Psoas muscle (tissue), 8 donors: ENCODE data around the gene DNMT3L. TPM values are rescaled to one million over a fixed set of nuclear protein-coding genes. Genes with fewer than 3 reads are reported as not detected.
"Not testable (repeated sequence)": the region's sequence is repeated elsewhere in the genome, so short reads cannot be mapped to it uniquely, and the experiment has no call there.

Source experiments
- ATAC-seq, 4 donors: fragments of 200-7000 bp; cut with Tn5 transposase; one replicate each; pipeline ENCODE4 v1.9.1; 2020; ENCODE audit warnings: moderate library complexity in 3 of 4, mild to moderate bottlenecking in 2 of 4
- DNase-seq, 2 donors: peaks; one replicate each; pipeline ENCODE4 v3.0.0-alpha.2; 2020
- H3K27ac ChIP-seq: fragments of 200-600 bp; one replicate; pipeline ENCODE4 v1.8.0; 2022
- H3K27me3 ChIP-seq, 3 donors: fragments of 200-600 bp in 1 of 3; one replicate each; pipeline versions ENCODE4 v1.6.1 to v1.8.0; 2013 to 2022; ENCODE audit warnings: low read length in 2 of 3, mild to moderate bottlenecking in 2 of 3, moderate library complexity in 1 of 3; ENCODE audit not compliant: insufficient read depth in 3 of 3
- H3K36me3 ChIP-seq, 2 donors: fragments of 200-600 bp in 1 of 2; one replicate each; pipeline versions ENCODE4 v1.6.1 to v1.8.0; 2013 to 2022; ENCODE audit warnings: low read depth in 1 of 2, mild to moderate bottlenecking in 1 of 2, moderate library complexity in 1 of 2; ENCODE audit not compliant: insufficient read depth in 1 of 2
- H3K4me1 ChIP-seq: fragments of 200-600 bp; one replicate; pipeline ENCODE4 v1.8.0; 2022
- H3K4me3 ChIP-seq: fragments of 200-600 bp; one replicate; pipeline ENCODE4 v1.8.0; 2022; ENCODE audit warnings: mild to moderate bottlenecking
- H3K9me3 ChIP-seq: fragments of 200-600 bp; one replicate; pipeline ENCODE4 v1.8.0; 2022
- WGBS, 3 donors: extraction: QIAGEN DNeasy Blood & Tissue Kit; methylation state at CpG; one replicate each; pipeline versions ENCODE4 v1.1.6 to v1.1.7; 2013; 5-methylcytosine and 5-hydroxymethylcytosine counted together
- intact Hi-C, 2 donors: fragments of 100-400 bp; cut with DNase I; formaldehyde crosslinking; loops; one replicate each; pipeline versions ENCODE4 v1.11.0 to v1.14.2; 2022
- polyA plus RNA-seq, 3 donors: library from polyadenylated mRNA; stranded (reverse); fragments of 200-250 nt; gene quantifications; one replicate each; pipeline ENCODE4 v1.2.3, GENCODE V29; 2013
- total RNA-seq, 4 donors: library from RNA; stranded (reverse); fragmentation: NEBNext Ultra II Directional in 2 of 4; extraction: Animal tissue kit (Norgen Biotek cat#: 25700) in 2 of 4; gene quantifications; one replicate each; pipeline versions ENCODE4 v1.2.1 to v1.2.4, GENCODE V29; 2021 to 2023
- TF ChIP-seq, protein P1 (sequence below): fragments of 200-600 bp; IDR thresholded peaks from one replicate; pipeline ENCODE4 v1.8.0; 2022; ENCODE audit warnings: antibody characterized with exemption
- donor health status: healthy with polysubstance abuse.
- donor health status: DM: no; HTN: no; CAD: no; lungs with moderate emphysema.
- donor health status: Bipolar disorder and iron deficiency.
- donor health status: healthy.
- donor health status: DM: yes; HTN: yes; CAD: no.
- donor health status: DM: no; HTN: no; CAD: no.
- donor health status: DM: no; HTN: no; CAD: no.
- donor health status: DM: yes; HTN: yes; CAD: no.

The DNMT3L gene
- total and polyA plus RNA-seq, 7 donors = not detected

DNA sequence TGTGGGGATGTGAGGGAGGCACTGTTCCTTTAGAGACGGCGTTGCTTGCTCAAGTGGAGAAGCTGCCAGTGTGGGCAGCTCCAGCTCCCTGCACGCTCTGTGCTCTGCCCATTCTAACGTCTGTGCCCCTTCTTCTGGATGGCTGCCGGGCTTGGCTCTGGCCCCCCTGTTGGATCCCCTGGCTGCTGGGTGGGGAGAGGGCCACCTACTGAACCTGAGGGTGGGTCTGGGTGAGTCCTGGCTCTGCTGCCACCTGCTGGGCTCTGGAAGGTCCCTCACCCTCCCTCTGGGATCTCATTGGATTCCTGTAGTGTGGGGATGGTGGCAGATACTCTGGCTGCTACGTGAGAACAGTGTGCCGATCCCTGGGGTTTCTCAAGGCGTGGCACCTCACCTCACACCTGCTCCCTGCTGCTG lies 43.2 kb upstream of the DNMT3L start:
- TF ChIP-seq, protein P1, sequence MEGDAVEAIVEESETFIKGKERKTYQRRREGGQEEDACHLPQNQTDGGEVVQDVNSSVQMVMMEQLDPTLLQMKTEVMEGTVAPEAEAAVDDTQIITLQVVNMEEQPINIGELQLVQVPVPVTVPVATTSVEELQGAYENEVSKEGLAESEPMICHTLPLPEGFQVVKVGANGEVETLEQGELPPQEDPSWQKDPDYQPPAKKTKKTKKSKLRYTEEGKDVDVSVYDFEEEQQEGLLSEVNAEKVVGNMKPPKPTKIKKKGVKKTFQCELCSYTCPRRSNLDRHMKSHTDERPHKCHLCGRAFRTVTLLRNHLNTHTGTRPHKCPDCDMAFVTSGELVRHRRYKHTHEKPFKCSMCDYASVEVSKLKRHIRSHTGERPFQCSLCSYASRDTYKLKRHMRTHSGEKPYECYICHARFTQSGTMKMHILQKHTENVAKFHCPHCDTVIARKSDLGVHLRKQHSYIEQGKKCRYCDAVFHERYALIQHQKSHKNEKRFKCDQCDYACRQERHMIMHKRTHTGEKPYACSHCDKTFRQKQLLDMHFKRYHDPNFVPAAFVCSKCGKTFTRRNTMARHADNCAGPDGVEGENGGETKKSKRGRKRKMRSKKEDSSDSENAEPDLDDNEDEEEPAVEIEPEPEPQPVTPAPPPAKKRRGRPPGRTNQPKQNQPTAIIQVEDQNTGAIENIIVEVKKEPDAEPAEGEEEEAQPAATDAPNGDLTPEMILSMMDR = peak; percentile 36
- WGBS, 3 donors = 59 to 73% (median 69%) methylated on average over 8 of the region's 8 CpGs
- no peaks in the 10 kb centered on the region for H3K27me3 ChIP-seq
- peaks cover 20% of the 10 kb centered on the region for H3K4me1 ChIP-seq
- no peak overlapping the region for H3K4me3 ChIP-seq
- no peak overlapping the region for H3K27ac ChIP-seq
- ATAC-seq (peak in 2 of 4 donors; percentile 40 to 46), DNase-seq (no peak)
- peaks cover 0 to under 1% of the 10 kb centered on the region in 2 donors for H3K36me3 ChIP-seq
- intact Hi-C loops = loop anchor here in 1 of 2 donors (5.0 kb wide), 1 partner anchor 32 kb away; the partner anchor contains the start of gene CFAP410
- no peaks in the 10 kb centered on the region for H3K9me3 ChIP-seq

DNA sequence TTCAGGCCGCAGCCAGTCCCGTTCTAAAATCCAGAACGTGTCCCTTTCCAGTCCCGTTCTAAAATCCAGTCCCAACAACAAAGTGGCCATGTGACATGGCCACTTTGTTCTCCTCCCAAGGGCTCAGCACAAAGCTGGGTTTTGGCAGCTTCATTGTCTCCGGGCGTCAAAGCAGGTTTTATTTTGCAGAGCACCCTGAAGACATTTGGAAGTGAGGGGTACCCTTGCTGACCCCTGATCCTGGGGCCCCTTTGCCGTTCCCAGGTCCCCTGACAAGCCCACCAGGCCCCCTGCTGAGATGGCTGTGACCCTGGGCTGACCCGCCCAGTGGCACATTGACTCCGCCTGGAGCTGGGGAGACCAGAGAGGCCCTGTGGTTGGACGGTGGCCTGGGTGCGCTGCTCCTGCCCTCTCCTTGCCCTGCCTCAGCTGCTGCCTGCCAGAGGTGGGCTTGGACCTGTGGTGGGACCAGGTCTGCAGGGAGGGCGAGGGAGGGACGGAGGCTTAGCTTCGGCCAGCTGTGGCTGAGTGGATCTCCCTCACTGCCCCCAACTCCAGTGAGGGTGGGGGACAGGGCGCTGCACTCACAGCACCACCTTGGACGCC lies 42.4 kb upstream of the DNMT3L start:
- TF ChIP-seq, protein P1 = no peak
- peaks cover 0 to 4% (median 0%) of the 10 kb centered on the region in 3 donors for H3K27me3 ChIP-seq
- peaks cover 25% of the 10 kb centered on the region for H3K4me1 ChIP-seq
- 78 to 85% (median 79%) methylated on average over 14 to 16 of the region's 16 CpGs for WGBS, 3 donors
- no peaks in the 10 kb centered on the region for H3K9me3 ChIP-seq
- H3K4me3 ChIP-seq = no peak overlapping the region
- no peaks in the 10 kb centered on the region for H3K36me3 ChIP-seq
- ATAC-seq (no peak), DNase-seq (no peak)
- no peak overlapping the region for H3K27ac ChIP-seq
- intact Hi-C loops = loop anchor here in 1 of 2 donors (5.0 kb wide), 1 partner anchor 33 kb away; the partner anchor contains the start of gene CFAP410

DNA sequence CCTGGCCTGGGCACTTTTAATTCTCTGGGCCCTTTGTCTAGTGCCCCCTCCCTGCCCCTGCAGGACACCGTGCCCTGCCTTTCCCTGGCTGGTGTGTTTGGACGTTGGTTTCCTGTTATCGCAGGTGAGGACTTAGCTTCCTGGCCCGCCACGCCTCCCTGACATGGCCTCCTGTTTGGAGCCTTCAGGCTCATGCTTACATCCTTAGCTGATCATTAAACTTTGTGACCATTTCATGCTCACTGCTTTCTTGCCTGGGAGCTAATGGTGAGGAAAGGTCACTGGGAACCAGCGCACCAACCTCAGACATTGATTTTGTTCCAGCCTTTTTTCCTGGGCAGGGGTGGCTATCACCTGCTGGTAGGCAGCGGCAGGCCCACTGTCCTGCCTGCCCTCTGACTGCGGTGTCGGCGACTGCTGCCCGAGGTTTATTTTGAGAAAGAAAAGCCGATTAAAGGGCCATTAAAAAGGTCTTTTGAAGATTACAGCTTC lies 41.8 kb upstream of the DNMT3L start:
- H3K4me3 ChIP-seq = no peak overlapping the region
- H3K4me1 ChIP-seq = peaks cover 25% of the 10 kb centered on the region
- intact Hi-C loops = loop anchor here in 1 of 2 donors (5.0 kb wide), 1 partner anchor 34 kb away; the partner anchor contains the start of gene CFAP410
- H3K36me3 ChIP-seq = no peaks in the 10 kb centered on the region
- 81 to 85% (median 82%) methylated on average over 12 of the region's 12 CpGs for WGBS, 3 donors
- no peak overlapping the region for H3K27ac ChIP-seq
- ATAC-seq (no peak), DNase-seq (no peak)
- no peaks in the 10 kb centered on the region for H3K9me3 ChIP-seq
- H3K27me3 ChIP-seq = peaks cover 0 to 4% (median 0%) of the 10 kb centered on the region in 3 donors
- TF ChIP-seq, protein P1 = no peak

DNA sequence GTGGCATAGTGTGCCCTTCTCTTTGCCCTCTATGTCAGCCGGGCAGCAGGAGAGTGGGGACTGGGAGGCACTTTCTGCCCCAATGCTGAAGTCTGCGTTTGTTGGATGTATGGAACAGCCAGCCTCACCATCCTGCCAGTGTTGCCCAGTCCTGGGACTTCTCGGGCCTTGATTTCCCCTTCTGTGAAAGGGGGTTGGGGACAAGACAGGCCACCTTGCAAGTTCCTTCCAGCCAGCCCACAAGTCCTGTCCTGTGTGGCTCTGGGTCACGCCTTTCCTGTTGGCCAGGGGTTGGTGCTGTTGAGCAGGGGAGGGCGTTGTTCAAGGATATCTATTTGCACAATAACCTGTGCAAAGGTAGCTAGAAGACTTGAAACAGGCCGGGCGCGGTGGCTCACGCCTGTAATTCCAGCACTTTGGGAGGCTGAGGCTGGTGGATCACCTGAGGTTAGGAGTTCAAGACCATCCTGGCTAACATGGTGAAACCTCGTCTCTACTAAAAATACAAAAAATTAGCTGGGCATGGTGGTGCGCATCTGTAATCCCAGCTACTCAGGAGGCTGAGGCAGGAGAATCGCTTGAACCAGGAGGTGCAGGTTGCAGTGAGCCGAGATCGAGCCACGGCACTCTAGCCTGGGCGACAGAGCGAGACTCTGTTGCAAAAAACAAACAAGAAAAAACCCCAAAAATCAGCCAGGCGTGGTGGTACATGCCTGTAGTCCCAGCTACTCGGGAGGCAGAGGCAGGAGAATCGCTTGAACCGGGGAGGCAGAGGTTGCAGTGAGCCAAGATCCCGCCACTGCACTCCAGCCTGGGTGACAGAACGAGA lies 41.1 kb upstream of the DNMT3L start:
- intact Hi-C loops = loop anchor here in 1 of 2 donors (5.0 kb wide), 1 partner anchor 35 kb away; the partner anchor contains the start of gene CFAP410
- 89 to 92% (median 90%) methylated on average over 22 to 23 of the region's 23 CpGs for WGBS, 3 donors
- H3K36me3 ChIP-seq = not testable (repeated sequence)

More for the DNA sequence above, 41.1 kb upstream of the DNMT3L start:
- not testable (repeated sequence) for H3K9me3 ChIP-seq, ATAC-seq, H3K4me3 ChIP-seq, H3K27me3 ChIP-seq, DNase-seq, H3K27ac ChIP-seq
- H3K4me1 ChIP-seq = peaks cover 28% of the 10 kb centered on the region
